ENCODE data around the gene DTX1. TPM values are rescaled to one million over a fixed set of nuclear protein-coding genes. Genes with fewer than 3 reads are reported as not detected.

DTX1 gene
- total RNA-seq, 4 donors from 2014 or later, result 2.4 to 8.6 (median 3.1) TPM

- Histone ChIP-seq H3K36me3 (no peaks in the 10 kb centered on the region), H3K4me1 (no peaks in the 10 kb centered on the region), H3K27ac (no peak overlapping the region), H3K9me3 (no peaks in the 10 kb centered on the region), H3K4me3 (no peak overlapping the region), H3K27me3 (no peaks in the 10 kb centered on the region)
- intact Hi-C loops (cut with DNase I; ENCODE audit: low total_unique reads), result no loop called here
- TF ChIP-seq, protein P1, sequence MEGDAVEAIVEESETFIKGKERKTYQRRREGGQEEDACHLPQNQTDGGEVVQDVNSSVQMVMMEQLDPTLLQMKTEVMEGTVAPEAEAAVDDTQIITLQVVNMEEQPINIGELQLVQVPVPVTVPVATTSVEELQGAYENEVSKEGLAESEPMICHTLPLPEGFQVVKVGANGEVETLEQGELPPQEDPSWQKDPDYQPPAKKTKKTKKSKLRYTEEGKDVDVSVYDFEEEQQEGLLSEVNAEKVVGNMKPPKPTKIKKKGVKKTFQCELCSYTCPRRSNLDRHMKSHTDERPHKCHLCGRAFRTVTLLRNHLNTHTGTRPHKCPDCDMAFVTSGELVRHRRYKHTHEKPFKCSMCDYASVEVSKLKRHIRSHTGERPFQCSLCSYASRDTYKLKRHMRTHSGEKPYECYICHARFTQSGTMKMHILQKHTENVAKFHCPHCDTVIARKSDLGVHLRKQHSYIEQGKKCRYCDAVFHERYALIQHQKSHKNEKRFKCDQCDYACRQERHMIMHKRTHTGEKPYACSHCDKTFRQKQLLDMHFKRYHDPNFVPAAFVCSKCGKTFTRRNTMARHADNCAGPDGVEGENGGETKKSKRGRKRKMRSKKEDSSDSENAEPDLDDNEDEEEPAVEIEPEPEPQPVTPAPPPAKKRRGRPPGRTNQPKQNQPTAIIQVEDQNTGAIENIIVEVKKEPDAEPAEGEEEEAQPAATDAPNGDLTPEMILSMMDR (IDR thresholded peaks at IDR 0.05), result no peak
- no peak for TF ChIP-seq POLR2A (IDR thresholded peaks at IDR 0.05)
- no peak for DNase-seq
Measured at GRCh38 chr12:113092607-113093408, 36.3 kb downstream of the DTX1 start.

- Histone ChIP-seq H3K27me3 (no peaks in the 10 kb centered on the region), H3K4me1 (no peaks in the 10 kb centered on the region), H3K4me3 (no peak overlapping the region), H3K27ac (no peak overlapping the region), H3K9me3 (no peaks in the 10 kb centered on the region), H3K36me3 (no peaks in the 10 kb centered on the region)
- no peak for DNase-seq
- TF ChIP-seq POLR2A (IDR thresholded peaks at IDR 0.05), result no peak
- TF ChIP-seq, protein P1 (IDR thresholded peaks at IDR 0.05), result no peak
- intact Hi-C loops (cut with DNase I; ENCODE audit: low total_unique reads), result no loop called here
Measured at GRCh38 chr12:113093409-113094101, 37.0 kb downstream of the DTX1 start.

- Histone ChIP-seq H3K36me3 (no peaks in the 10 kb centered on the region), H3K4me3 (no peak overlapping the region), H3K4me1 (no peaks in the 10 kb centered on the region), H3K9me3 (no peaks in the 10 kb centered on the region), H3K27me3 (no peaks in the 10 kb centered on the region), H3K27ac (no peak overlapping the region)
- DNase-seq, result no peak
- TF ChIP-seq POLR2A (IDR thresholded peaks at IDR 0.05), result no peak
- TF ChIP-seq, protein P1 (IDR thresholded peaks at IDR 0.05), result no peak
- intact Hi-C loops (cut with DNase I; ENCODE audit: low total_unique reads), result no loop called here
Measured at GRCh38 chr12:113094738-113095137, 38.2 kb downstream of the DTX1 start.

DNA sequence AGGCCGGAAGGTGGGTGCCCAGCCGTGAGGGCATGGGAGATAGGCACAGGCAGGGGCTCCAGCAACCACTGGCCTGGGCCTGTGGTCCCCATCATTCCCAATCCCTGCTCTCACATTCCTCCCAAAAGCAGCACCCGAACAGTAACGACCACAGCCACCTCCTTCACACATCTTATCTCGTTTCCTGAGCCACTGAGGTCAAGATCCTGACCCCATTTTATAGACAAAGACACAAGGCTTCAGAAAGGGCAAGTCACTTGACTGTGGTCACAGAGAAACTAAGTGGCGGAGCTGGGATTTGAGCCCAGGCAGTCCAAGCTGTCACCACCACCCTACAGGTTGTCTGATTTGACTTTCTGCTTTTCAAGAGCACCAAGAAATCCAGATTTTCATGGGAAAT is 38.9 kb downstream of the DTX1 start:
- Histone ChIP-seq H3K9me3 (no peaks in the 10 kb centered on the region), H3K27ac (no peak overlapping the region), H3K4me3 (no peak overlapping the region), H3K27me3 (no peaks in the 10 kb centered on the region), H3K4me1 (no peaks in the 10 kb centered on the region), H3K36me3 (no peaks in the 10 kb centered on the region)
- DNase-seq, result no peak
- intact Hi-C loops (cut with DNase I; ENCODE audit: low total_unique reads), result no loop called here
- TF ChIP-seq, protein P1 (IDR thresholded peaks at IDR 0.05), result no peak
- TF ChIP-seq POLR2A (IDR thresholded peaks at IDR 0.05), result no peak

Measured in uterus (tissue), 4 donors.